Brain pericyte (primary cell): Measurements from ENCODE around the gene EYS.
"Not testable (repeated sequence)": the region's sequence is repeated elsewhere in the genome, so short reads cannot be mapped to it uniquely, and the experiment has no call there.

Source experiments
- DNase-seq: peaks from one replicate; pipeline ENCODE4 v3.0.0-alpha.2; 2012; ENCODE audit warnings: low read depth, low spot score

Gene EYS

DNA sequence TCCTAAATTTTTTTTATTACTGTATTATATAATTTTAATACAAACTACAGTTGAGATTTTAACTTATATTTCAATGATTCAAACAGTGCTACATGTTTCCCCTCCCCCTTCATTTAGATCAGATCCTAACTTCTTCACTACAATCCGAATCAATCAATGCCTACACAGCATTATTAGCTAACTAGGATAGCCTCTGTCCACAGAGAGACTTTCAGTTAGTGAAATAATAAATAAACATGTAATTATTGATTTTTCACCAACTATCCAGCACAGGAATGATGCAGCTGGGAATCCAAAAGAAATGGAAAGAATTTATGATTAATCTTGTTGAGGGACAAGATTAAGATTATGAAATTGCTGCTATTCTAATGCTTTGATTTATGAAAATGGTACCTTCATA, 1907.7 kb downstream of the EYS start:
- DNase-seq: no peak

DNA sequence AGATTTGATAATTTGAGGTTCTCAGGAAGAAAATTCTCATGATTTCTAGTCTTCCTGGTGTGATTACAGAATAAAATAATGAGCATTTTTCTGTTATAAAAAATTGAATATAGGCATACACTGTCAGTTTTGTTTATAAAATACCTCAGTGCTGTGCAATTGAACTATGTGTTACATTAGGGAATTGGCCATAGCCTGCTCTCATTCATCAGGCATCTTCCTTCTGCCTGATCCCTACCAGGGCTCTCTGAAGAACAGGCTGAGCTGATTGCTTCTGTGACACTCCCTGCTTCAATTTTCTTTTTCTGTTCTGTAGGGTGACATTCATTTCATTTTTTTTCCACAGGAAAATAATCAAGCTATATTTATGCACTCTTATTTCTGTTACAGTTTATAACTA, 1908.6 kb downstream of the EYS start:
- no peak for DNase-seq

DNA sequence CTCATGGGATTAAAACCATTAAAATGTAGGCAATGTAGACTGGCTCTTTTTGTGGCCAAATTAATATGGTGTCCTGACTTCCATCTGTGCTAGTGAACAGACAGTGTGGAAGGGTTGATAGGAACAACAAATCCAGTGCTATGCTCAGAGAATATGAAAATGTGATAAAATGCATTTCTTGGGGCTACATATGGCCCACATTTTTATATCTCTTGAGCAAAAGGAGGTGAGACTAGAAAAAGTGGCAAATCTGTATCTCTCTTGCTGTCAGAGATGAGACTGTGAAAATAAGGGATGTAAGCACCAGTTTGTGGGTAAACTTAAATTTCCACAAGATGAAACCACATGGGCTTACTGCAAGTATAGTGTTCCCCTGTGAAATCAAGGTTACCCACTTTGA, 1909.3 kb downstream of the EYS start:
- no peak for DNase-seq

DNA sequence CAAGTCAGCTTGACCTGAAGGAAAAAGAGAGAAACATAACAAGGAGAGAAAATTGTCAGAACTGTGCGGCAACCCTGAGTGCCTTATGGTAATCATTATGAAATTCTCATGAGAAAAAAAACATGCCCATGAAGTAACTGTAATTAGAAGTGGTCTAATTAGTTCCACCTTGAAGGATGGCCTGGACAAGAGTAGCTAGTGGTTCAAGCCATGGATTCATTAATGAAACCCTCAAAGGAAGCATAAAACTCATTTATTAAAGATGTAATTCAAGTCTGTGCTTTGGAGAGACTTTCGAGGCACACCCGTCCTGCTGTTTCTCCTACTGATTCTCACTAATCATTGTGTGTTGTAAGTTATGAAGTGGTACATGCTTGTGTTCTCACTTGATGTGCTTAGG, 1911.2 kb downstream of the EYS start:
- no peak for DNase-seq

DNA sequence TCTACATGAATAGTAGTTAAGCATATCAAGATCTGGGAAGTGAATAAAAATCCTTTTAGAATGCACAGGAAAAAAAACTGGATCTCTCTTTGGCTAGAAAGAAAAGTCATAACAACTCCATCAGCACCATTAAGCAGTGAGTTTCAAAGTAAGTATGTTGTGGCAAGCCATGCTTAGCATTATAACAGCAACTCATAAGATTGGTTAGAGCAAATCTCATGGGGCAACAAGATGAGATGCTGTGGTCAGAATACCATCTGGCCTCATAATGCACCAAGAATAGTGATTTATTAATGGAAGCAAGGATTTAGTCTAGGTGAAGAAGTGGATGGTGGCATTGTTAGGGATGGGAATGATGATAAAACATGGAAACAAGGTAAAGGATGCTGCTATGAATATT, 1912.0 kb downstream of the EYS start:
- DNase-seq: no peak

DNA sequence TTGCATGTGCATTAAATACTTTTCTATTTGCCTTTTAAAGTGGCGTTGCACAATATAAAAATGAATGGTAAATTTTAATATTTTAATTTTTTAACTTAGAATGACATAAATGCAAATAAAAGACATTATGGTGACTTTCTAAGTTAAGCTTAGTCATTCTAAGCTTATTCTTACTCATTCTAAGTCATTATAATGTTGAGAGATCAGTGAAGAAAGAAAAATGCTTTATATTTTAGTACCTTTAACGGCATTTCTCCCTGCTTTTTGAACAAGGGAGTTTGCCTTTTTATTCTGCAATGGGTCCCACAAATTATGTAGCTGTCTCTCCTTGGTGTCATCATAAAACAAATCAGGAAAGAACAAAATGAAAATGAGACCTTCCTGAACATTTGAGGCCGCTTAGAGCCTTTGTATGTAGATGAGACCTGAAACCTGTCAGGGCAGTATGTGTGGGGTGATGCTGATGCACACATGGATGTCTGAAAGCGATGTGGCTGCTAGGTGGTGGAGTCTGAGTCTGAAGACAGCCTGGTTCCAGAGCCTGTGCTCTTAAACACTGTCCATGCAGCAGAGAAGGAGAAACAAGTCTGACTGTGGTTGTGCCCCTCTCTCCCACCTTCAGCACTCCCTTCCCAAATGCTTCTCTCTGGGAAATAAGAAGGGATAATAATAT, 1913.4 kb downstream of the EYS start:
- DNase-seq: no peak

DNA sequence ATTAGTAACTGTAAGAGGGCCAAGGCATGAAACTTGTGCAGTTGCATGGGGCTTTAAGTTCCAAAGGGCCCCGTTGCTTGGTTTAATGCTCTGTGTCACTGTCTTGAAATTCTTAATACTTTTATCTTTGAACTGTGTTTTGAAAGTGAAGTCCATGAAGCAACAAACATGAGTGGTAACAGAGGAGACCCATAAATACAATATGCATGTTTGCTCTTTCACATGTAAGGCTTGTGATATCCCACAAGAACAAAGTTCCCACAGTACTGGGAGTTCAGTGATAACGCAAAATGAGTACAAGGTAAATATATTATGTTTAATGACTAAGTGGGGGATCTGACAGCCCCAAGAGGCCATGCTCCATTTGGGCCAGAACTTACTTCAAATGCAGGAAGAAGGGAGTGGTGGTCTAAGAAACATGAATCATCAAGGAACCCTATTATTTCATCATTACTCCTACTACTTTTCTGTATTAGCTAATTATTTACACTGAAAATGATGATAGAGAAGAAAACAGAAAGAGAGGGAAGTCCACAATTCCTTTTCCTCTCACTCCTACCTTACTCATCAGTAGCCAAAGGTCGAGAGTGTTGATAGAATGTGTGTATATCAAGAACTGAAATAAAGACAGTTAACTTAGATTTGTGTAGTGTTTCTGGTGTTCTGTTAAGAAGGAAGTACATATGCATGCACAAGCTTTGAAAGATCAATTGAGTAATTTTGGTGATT, 1914.1 kb downstream of the EYS start:
- DNase-seq: no peak

DNA sequence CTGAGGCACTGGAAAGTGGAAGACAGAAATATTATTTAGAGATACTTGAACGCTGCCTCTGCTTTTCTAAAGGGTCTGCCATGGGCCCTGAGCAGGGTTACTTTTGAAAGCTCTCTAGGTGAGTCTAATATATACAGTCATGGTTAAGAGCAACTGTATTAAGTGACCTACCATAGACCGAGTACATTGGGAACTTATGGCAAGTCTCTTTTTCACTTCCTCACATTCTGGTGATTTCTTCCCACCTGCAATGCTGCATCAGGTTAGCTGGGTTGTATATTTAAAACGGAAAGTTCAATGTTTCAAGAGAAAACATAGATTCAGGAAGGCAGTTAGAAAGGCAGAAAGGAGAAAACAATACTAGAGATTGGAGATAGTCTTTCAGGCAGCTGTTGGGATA, 1916.7 kb downstream of the EYS start:
- DNase-seq: no peak

DNA sequence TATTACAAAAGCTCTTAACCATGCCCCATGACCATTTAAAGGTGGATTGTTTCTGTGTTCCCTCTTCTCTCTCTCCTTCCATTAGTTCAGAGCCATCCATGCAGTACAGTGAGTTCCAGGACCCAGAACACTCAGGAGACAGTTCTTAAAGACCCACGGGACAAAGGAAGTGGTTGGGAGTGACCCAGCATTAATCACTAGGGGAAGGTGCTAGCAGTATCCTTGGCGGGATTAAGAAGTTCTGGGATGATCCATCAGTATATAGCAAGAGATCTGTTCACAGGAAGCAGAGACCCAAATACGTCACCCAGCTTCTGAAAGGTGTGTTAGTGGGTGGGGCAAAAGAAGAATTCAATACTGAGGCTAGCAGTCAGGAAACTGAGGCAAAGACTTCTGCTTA, 1917.3 kb downstream of the EYS start:
- DNase-seq: no peak

DNA sequence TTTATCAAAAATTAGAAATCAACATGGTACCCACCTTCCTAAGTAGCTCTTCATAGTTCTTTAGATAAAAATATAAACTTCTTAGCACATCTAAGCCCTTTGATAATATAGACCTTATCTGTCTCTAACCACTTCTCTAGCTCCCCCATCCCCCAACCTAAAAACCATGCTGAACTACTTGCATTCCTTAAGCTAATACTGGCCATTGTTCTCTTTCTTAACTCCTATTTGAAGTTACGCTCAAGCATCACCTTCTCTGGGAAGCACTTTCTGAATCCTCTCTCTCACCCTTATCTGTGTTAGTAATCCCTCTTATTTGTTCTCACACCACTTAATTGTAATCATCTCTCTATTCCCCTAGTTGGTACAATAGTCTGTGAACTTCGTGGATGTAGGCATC, 1918.5 kb downstream of the EYS start:
- no peak for DNase-seq

DNA sequence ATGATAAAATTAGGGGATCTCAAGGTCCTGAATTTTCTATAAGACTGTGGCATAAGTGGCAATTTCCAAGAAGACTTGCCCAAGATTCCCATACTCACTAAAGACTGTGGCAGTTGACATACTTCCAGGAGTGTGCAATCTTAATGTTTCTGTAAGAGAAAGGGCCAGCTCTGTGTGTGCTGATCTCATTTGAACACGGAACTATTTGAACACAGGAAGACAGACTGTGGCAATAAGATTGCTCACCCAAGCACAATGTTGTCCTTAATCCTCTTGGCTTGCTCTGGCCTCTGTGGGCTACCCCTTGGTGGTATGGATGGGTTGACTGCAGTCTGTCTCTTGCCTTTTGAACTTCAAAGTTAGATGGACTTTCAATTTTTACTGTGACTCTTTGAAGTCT, 1920.0 kb downstream of the EYS start:
- no peak for DNase-seq

DNA sequence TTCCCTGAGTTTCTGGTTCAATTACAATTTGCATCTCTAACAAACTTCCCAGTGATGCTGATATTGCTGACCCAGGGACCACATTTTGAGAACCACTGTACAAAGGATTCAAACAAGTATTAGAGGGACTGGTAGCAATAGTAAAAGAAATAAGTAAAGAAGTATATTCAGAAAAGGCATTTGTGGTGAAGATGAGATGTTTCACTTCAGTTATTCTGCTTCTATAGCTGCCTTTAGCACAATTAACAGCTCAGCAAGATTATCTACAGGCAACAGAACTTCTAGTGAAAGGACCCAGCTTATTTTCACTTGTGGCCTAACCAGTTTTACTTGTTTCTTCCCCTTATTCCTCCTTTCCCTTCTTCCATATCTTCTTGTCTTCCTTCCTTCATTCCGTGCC, 1922.0 kb downstream of the EYS start:
- no peak for DNase-seq

DNA sequence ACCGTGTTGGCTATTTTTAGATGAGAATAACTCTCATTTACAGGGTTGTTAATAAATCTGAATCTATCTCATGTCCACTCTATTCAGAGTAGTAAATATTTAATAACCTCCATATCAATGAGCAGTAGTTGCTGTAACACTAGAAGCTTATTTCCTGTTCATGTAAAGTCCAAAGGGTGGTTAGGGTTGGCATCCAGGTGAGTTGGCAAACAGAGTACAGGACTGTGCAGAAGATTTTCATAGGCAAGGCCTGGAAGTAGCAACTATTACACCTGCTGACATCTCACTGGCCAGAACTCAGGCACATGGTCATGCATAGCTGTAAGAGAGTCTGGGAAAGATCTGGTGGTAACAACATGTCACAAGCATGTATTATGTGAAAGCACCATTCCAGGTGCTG, 1923.9 kb downstream of the EYS start:
- DNase-seq: no peak

DNA sequence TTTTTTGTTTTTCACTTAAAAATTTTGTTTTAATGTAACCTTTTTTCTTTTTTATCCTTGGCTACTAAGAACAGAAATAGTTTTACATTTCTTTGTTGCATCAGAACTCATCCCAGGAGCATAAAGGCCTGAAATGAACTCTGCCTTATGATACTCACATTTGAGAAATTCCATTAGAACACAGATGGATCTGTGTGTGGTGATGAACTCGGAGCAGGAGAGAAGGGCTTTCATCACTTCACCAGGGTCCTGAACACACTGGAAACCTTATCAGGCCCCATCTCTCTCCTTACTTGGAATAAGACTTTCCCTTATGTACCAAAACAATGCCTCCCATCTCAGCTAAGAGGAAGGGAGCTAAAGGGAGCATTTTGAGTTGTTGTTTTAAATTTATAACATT, 1932.1 kb downstream of the EYS start:
- no peak for DNase-seq

DNA sequence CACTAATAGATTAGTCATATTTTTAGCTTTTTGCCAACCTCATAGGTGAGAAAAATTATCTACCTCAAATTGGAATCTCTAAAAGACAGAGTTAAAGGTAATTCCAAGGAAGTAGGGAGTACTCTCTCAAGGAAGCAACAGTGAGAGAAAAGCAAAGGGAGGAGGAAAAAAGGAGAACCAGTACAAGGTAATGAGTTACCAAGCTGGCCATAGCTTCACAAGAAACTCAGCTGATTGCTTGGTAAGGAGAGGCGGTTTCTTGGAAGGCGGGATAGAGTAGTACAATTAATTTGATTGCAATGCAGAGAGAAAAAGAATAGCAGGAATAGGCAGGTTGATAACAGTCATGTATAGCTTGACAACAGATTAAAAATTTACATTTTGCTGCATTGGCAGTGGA, 1933.8 kb downstream of the EYS start:
- no peak for DNase-seq

DNA sequence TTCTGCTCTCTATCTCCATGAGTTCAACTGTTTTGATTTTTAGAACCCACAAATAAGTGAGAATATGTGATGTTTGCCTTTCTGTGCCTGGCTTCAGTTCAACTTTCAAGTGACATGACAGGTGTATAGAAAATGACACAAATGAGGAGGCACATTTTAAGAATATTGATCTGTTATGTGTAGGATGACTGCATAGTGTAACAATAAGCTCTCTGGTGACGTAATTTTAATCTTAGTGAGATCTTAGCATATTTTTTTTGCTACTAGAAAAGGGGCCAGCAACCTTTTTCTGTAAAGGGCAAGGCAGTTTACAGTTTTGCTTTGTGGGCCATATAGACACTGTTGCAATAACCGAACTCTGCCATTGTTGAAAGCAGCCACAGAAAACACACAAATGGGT, 1941.2 kb downstream of the EYS start:
- DNase-seq: no peak

DNA sequence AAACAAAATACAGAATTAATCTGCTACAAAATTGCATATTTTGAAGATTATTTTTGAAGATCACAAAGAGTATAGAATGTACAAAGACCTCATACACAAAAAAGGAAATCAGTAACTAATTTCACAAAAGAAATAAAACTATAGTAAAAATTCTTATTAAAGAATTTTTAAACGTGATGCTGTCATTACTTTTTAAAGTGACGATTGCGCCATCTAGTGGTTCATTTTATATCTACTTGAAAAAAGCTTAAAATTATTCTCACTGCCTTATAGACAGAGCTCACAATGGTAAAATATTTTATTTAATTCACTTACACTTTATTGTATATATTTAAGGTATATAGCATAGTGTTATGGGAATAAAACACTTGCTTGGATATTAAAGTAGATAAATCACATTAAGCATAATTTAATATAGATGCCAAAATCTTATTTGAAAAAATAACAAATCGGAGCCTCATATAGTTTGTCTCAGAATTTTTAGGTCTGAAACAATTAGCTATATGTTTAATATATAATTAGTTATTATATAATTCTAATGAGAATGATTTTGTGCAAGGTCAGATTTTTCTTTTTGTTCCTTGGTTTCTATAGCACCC, 1942.6 kb downstream of the EYS start:
- no peak for DNase-seq

DNA sequence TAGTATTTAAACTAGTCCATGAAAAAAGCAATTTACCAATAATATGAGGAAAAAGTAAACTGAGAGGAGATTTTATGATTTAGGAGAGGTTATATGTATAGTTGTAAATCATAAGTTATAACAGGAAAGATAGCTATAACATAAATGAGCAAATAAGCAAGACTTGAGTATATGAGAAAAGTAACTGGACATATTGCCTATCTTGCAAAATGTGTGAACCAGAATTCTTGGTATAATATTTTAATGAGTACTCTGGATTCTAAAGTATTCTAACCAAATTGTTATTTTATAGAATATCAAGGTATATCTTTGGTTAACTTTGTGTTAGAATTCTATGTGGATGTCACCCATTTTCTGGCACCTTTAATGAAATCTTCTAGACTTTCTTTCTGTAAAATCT, 1946.8 kb downstream of the EYS start:
- DNase-seq: no peak

DNA sequence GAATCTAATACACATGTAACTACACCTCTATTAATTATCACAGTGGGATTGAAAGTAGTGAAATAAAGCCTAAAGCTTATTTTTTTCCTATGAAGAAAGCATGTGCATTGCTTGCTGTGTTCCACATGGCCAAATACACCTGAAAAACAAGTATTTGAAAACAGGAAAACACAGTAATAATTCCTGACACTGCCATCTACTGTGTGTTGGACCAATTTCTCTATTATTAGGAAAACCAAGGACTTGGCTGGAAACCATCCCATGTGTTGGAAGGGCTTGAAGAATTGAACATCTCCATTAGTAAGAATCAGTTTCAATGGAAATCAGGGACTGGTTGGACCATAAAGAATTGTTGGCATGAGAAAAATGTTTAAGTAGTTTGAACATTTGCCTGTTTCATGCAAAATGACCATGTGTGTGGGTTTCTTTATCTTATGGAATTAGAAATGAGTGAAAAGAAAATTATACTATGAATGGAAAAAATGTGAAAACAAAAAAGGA, 1947.4 kb downstream of the EYS start:
- DNase-seq: no peak

DNA sequence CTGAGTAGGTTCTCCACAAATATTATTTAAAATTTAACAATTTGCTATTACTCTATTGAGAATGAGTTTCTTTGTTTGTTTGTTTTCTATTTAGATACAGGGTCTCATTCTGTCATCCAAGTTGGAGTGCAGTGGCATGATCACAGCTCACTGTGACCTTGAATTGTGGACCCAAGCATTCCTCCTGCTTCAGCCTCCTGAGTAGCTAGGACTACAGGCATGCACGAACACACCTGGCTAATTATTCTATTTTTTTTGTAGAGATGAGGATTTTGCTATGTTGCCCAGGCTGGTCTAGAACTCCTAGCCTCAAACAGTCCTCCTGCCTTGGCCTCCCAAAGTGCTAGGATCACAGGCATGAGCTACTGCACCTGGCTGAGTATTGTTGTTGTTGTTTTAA, 1949.2 kb downstream of the EYS start:
- DNase-seq: no peak

DNA sequence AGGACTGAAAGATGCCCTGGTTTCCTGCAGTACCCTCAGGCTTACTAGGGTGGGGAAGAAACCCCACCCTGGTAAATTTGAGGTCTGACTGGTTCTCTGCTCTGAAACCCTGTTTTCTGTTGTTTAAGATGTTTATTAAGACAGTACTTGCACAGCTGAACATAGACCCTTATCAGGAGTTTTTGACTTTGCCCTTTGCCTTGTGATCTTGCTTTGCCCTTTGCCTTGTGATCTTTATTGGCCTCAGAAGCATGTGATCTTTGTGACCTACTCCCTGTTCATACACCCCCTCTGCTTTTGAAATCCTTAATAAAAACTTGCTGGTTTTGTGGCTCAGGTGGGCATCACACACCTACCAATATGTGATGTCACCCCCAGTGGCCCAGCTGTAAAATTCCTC, 1949.8 kb downstream of the EYS start:
- not testable (repeated sequence) for DNase-seq

DNA sequence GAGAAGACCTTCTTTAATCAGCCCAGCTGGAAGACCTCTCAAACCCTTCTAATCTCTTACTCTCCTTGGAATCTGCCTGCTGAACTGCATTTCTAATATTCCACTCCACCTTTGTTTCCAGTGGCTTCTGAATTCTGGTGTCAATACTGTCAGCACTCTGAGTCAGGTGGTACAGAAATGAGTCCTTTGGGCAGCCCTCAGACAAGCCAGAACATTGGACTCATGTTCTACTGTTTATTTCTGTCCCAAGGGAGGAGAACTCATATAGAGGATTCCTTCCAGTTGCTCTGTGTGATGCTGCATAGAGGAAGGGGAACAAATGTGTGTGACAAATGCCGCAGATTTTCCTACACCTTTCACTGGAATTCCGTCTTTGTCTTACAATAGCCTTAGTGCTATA, 1956.6 kb downstream of the EYS start:
- DNase-seq: no peak

DNA sequence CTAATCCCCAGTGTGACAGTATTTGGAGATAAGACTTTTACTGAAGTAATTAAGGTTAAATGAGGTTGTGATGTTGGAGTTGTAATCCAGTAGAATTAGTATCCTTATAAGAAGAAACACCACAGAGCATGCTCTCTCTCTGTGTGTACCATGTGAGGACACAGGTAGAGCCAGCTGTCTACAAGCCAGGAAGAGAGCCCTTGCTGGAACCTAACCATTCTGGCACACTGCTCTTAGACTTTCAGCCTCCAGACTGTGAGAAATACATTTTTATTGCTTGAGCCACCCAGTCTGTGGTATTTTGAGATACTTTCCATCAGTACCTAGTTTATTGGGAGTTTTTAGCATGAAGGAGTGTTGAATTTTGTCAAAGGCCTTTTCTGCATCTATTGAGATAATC, 1961.2 kb downstream of the EYS start:
- no peak for DNase-seq
